ENCODE measurements around the gene TMEM259. TPM values are rescaled to one million over a fixed set of nuclear protein-coding genes. Genes with fewer than 3 reads are reported as not detected.

Gene TMEM259
- total and polyA plus RNA-seq, 9 of the 15 experiments (the other 6 are each of a cell fraction or from before 2014, with no cell fraction given): 0.52 to 231 (median 63.6) TPM

GRCh38 chr19:1045247-1045603 lies 24.3 kb upstream of the TMEM259 start (continued):
- TF ChIP-seq CREB5 (CRISPR knock-in tag; IDR thresholded peaks at IDR 0.05) (no peak), PHTF2 (CRISPR knock-in tag; IDR thresholded peaks at IDR 0.05) (no peak), CTBP1 (IDR thresholded peaks at IDR 0.05; ENCODE audit: borderline replicate concordance) (no peak), KLF13 (tag; IDR thresholded peaks at IDR 0.05; ENCODE audit: borderline replicate concordance, low read depth) (no peak), TCF15 (CRISPR knock-in tag; IDR thresholded peaks at IDR 0.05) (no peak), MEF2A (IDR thresholded peaks at IDR 0.05; ENCODE audit: control insufficient read depth, low read depth, low read length) (no peak), ZNF318 (IDR thresholded peaks at IDR 0.05; ENCODE audit: borderline replicate concordance in 1 of 2, low read depth in 1 of 2) (no peak)
